GM19240 (cell line): ENCODE data around the gene RGS9BP.
"Not testable (repeated sequence)": the region's sequence is repeated elsewhere in the genome, so short reads cannot be mapped to it uniquely, and the experiment has no call there.

Experiments
- DNase-seq: peaks from one replicate; pipeline ENCODE4 v3.0.0; 2011; ENCODE audit warnings: low spot score; ENCODE audit not compliant: insufficient read length

The RGS9BP gene

DNA sequence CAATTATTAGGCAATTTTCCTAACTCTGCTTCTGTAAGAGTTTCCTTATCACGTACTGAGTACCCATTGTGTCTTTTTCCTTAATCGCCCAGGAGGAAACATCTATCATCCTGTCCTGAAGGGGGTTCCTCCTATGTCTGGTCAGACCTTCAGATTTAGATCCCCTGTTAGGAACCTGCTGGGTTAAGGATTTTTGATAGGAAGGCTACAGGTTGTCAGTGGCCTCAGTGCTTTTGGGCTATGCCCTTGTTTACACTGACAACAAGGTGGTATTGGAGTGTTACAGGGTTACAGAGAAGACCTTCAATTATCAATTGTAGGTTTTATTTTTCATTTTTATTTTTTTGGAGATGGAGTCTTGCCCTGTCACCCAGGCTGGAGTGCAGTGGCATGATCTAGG lies 19.2 kb downstream of the RGS9BP start:
- DNase-seq: not testable (repeated sequence)

DNA sequence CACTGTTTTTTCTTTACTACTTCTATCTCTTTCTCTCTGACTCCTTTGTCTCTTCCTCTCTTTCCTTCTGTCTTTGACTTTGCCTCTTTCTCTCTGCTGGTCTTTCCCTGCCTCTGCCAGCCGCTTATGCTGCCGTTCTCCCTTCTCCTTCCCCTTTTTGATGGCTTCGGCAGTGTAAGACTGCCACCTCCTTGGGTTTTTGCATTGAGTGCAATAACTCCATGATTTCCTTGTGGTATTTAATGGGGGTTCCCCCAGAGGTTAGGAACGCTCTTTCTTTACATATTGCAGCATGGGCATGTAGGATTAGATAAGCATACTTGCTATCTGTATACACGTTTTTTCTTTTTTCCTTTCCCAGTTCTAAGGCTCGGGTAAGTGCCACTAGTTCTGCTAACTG lies 19.9 kb downstream of the RGS9BP start:
- DNase-seq: not testable (repeated sequence)

DNA sequence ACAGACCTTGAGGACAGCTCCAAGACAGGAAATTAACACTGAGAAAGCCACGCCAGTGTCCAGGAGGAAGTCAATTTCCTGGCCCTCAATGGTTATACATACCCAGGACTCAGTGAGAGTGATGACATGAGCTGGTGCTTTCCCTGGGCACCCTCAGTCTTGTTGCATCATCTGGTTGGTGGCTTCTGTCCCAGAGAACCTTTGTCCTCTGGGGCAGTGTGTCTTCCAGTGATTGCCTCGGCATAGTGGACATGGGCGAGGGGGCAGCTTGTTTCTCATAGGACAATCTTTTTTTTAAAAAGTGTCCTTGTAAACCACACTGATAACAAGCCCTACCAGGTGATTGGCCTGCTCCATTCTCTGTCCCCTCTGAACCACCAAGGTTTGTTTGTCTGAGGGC lies 21.1 kb downstream of the RGS9BP start:
- not testable (repeated sequence) for DNase-seq

DNA sequence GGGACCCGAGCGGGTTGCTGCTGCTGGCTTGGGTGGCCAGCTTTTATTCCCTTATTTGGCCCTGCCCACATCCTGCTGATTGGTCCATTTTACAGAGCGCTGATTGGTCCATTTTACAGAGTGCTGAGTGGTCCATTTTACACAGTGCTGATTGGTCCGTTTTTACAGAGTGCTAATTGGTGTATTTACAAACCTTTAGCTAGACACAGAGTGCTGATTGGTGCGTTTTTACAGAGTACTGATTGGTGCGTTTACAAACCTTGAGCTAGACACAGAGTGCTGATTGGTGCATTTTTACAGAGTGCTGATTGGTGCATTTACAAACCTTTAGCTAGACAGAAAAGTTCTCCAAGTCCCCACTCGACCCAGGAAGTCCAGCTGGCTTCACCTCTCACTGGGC lies 24.5 kb downstream of the RGS9BP start:
- not testable (repeated sequence) for DNase-seq

DNA sequence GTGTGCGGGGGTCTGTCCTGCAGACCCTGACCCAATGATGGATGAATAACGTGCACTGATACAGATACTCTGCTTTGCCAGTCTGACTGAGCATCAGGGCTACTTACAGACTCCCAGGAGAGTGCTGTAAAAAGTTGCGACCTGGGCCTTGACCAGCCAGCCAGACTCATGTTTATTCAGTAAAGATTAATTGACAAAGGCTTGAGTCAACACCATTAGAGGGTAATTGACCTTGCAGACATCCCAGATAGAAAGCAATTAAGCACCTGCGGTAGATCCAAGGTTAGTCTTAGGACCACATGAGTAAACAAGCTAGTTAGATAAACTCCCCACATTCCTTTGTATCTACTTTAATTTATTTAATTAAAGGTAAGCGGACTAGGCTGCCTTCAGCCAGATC lies 26.4 kb downstream of the RGS9BP start:
- DNase-seq: no peak

DNA sequence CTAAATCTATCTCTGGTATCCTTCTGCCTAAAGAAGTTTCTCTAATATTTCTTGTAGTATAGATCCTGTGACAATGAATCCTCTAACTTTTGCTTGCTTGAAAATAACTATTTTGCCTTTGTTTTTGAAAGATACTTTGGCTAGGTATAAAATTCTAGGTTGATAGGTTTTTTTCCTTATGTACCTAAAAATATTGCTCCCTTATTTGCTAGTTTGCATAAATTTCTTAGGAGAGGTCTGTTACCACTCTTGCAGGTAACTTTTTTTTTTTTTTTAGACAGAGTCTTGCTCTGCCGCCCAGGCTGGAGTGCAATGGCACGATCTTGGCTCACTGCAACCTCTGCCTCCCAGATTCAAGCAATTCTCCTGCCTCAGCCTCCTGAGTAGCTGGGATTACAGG lies 28.4 kb downstream of the RGS9BP start:
- DNase-seq: not testable (repeated sequence)

DNA sequence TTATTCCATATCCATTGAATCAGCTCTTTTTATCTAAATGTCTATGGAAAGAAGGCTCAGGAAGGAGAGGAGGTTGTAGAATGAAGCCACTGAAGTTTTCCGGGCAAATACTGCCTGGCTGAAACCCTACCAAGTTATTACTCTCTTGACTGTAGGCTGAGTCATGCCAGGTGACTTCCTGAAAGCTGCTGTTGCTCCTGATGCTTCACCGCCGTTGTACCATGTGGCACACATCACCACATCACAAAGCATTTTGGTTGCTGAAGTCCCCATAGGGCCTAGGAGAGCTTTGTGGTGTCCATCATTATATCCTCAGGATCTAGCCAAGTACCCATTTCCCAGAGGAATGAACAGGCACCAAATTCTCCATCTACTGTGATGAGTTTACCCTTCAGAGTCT lies 32.8 kb downstream of the RGS9BP start:
- DNase-seq: no peak

DNA sequence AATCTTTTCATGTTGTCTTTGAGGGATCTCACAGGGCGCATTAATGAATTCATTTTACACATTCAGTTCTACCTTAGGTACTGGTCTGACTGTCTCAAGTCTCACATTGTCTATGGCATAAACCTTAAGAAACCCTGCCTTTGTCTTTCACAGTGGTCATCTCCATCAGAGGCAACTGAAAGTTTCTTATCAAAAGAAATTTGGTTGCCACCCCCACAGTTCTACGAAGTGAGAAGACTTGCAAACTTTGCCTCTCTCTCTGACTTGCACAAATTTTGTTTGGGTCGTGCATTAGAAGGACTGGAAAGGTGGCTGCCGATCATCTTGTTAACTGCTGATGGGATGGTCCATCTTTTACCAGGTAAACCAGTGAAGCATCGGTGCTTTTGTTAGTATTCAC lies 33.4 kb downstream of the RGS9BP start:
- no peak for DNase-seq

DNA sequence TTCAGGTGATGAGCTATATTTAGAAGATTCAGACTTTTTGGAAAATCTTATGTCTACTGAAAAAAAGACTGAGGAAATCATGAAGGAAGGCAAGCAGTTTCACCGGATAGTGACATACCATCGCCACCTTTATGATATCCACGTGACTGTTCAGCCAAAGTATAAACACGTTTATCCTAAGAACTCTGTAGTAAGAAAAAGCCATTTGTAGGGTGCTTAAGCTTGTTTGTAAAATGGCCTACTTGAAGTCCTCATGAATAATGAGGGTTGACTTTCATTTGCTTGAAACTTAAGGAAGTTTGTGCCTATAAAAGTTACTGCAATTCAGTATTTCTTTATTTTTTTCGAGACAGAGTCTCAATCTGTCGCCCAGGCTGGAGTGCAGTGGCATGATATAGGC lies 36.1 kb downstream of the RGS9BP start:
- DNase-seq: no peak

DNA sequence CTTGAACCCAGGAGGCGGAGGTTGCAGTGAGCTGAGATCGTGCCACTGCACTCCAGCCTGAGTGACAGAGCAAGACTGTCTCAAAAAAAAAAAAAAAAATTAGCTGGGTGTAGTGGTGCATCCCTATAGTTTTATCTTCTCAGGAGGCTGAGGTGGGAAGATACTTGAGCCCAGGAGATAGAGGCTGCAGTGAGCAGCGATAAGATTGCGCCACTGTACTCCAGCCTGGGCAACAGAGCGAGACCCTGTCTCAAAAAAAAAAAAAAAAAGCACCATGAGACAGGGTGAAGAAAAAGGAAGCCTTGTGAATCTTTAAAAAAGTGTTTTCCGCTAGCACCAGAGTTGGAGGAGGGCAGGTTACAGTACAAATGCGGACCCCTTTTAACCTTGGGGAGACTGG lies 40.6 kb downstream of the RGS9BP start:
- DNase-seq: not testable (repeated sequence)

DNA sequence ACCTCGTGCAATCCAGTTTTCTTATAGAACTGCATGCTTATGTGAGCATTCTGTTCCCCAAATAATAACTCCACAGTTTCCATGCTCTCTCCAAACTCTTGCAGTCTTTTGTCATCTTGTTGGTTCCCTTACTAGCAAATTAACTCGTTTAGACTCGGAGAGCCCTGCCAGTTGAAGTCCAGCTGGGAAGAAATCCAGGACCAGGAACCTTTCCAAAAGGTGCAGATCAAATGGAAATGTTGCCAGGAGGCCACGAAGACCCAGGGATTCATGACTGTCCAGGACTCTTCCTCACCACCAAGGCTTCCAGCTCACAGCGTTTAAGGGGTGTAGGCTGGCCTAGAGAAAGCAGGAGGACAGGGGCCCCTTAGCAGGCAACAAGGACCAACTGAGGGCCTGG lies 41.8 kb downstream of the RGS9BP start:
- DNase-seq: no peak

DNA sequence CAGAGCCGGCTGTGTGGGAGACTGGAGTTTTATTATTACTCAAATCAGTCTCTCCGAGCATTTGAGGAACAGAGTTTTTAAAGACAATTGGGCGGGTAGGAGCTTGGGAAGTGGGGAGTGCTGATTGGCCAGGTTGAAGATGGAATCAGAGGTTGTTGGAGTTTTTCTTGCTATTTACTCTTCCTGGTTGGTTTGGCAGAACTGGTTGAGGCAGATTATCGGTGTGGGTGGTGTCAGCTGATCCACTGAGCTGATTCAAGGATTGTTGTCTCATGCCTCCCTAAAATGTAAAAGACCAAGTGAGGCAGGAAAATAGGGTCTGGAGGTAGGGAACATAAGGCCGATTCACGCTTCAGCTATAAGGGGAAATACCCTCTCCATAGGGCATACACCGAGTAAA lies 42.6 kb downstream of the RGS9BP start:
- no peak for DNase-seq

DNA sequence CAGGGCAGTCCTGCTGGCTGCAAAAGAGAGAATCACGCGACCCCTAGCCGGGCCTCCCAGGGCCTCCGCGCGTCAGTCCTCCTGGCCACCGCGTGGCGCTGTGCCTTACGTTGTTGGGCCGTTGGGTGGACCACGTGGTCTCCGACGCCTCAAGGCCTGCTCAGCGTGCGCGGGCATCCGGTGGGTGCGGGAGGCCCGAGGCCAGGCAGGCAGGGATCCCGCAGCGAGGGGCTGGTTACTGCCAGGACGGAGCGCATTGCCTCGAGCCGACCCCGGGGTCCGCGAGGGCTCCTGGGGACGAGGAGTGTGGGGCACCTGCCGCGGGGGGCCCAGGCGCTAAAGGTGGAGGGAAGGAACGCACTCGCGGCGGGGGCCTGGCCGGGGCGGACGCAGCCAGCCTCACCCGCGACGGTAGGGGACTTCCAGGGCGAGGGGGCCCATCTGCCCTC lies 44.0 kb downstream of the RGS9BP start, which contains the start of gene TDRD12:
TDRD12 (plus strand) TSS at position 157 of the 449 bp plus-strand sequence. CDS start 306 bp downstream, outside the sequence.
- DNase-seq: no peak

DNA sequence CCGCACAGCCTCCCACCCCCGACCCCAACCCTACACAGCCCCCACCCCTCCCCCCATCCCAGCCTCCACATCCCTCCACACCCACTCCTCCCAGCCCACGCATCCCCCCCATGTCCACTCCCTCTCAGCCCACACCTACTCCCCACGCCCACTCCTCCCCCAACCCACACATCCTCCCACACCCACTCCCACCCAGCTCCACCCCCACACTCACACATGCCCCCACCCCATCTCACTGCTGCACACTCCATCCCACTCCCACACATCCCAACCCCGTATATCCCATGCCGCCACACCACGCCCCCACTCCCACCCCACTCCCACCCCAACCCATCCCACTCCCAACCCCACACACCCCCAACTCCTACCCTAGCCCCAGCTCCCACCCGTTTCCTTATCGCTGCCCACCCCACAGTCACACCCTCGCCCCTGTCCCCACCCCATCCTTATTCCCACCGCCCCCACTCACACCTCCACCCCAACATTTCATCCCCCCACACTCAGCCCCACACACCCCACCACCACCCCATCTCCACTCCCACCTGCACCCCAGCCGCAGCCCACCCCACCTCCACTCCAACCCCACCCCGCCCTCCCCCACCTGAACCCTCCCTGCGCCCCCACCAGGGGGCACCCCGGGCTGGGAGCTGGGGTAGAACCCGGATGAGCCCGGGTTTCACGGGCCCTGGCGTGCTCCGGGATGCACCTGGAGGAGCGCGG lies 44.7 kb downstream of the RGS9BP start:
- no peak for DNase-seq

DNA sequence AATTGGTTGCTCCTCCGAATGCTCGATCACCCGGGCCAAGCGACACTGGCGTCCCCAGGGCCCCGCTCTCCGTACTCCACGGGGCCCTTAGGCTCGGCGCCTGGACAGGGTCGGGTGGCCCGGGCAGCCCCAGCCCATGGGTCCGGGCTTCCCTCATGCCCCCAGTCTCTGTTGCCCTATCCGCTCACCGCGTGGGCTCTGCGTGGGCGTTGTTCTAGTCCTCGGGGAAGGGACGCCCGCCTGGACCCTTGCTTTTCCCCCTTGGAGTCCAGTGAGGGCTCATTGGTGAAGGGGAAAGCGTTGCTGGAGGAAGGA lies 45.2 kb downstream of the RGS9BP start:
- no peak for DNase-seq
